ENCODE results near the gene ITGB4. TPM values are rescaled to one million over a fixed set of nuclear protein-coding genes. Genes with fewer than 3 reads are reported as not detected.
A peak's percentile ranks its signal among the peaks of the same experiment; 100 is the strongest.

Gene ITGB4
- total and polyA plus RNA-seq, 2 of the 13 experiments (the other 11 are each of a cell fraction or from before 2014, with no cell fraction given): 6.9 to 14.5 TPM

DNA sequence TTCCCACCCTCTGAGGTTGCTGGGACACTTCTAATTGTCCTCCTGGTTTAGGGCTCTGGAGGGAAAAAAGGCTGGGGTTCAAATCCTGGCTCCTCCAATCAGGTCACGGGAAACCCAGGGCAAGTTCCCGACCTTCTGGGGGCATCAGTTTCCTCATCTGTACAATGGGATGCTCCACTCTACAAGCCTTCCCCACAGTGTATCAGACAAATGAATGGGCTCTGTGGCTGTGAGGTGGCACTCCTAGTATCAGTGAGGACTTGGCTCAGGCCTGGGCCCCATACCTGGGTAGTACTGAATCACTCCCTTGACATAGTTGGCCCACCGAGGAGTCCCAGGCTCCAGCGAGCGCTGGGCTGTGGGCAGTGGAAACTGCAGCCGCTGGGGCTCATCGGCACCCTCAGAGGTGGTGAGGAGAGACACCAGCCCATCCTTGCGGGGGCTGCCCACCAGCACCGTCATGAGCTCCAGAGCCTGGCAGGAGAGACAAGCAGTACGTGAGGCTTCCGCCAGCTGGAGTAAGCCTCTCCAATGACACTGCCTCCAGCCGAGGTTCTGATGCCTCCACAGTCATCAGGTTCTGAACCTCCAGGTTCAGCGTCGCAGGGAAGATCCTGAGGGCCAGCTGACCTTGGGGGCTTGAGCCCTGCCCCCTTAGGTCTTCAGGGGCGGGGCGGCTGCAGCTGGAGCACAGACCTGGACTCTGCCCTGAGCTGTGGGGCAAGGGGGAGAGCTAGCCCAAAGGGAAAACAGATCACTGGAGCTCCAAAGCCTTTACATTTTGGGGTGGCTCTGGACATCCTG is 42.6 kb downstream of the ITGB4 start (continued):
- TF ChIP-seq, protein P1, sequence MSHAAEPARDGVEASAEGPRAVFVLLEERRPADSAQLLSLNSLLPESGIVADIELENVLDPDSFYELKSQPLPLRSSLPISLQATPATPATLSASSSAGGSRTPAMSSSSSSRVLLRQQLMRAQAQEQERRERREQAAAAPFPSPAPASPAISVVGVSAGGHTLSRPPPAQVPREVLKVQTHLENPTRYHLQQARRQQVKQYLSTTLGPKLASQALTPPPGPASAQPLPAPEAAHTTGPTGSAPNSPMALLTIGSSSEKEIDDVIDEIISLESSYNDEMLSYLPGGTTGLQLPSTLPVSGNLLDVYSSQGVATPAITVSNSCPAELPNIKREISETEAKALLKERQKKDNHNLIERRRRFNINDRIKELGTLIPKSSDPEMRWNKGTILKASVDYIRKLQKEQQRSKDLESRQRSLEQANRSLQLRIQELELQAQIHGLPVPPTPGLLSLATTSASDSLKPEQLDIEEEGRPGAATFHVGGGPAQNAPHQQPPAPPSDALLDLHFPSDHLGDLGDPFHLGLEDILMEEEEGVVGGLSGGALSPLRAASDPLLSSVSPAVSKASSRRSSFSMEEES (CRISPR knock-in tag; IDR thresholded peaks at IDR 0.05): peak; percentile 43; the same call in 1 of the 2 replicates
- no peak for TF ChIP-seq ATRX (CRISPR knock-in tag; IDR thresholded peaks at IDR 0.05; ENCODE audit: borderline replicate concordance)
- 0 out of 2 replicates have a peak, but pooled peaks have one; percentile 41 for TF ChIP-seq SIX1 (CRISPR knock-in tag; IDR thresholded peaks at IDR 0.05; ENCODE audit: borderline replicate concordance)
- TF ChIP-seq RFX3 (CRISPR knock-in tag; IDR thresholded peaks at IDR 0.05): no peak
- no peak for TF ChIP-seq CCAR2 (optimal IDR thresholded peaks at IDR 0.05; ENCODE audit: low read depth, low read length)
- TF ChIP-seq HOXD1 (CRISPR knock-in tag; IDR thresholded peaks at IDR 0.05): peak; percentile 38; the same call in 1 of the 2 replicates
- TF ChIP-seq, protein P2, sequence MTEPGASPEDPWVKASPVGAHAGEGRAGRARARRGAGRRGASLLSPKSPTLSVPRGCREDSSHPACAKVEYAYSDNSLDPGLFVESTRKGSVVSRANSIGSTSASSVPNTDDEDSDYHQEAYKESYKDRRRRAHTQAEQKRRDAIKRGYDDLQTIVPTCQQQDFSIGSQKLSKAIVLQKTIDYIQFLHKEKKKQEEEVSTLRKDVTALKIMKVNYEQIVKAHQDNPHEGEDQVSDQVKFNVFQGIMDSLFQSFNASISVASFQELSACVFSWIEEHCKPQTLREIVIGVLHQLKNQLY (CRISPR knock-in tag; IDR thresholded peaks at IDR 0.05): peak; percentile 64
- TF ChIP-seq ZNF510 (CRISPR knock-in tag; IDR thresholded peaks at IDR 0.05; ENCODE audit: low read depth): no peak
- peak; percentile 60; the same call in 1 of the 2 replicates for TF ChIP-seq TGIF2 (CRISPR knock-in tag; IDR thresholded peaks at IDR 0.05)
- TF ChIP-seq NCOR1 (IDR thresholded peaks at IDR 0.05; ENCODE audit: borderline replicate concordance, low read length): 0 out of 2 replicates have a peak, but pooled peaks have one; percentile 42
- TF ChIP-seq GATAD1 (CRISPR knock-in tag; IDR thresholded peaks at IDR 0.05): peak; percentile 48; the same call in 1 of the 2 replicates
- TF ChIP-seq KAT2B (IDR thresholded peaks at IDR 0.05; ENCODE audit: borderline replicate concordance, low read depth, low read length): no peak
- TF ChIP-seq, protein P3, sequence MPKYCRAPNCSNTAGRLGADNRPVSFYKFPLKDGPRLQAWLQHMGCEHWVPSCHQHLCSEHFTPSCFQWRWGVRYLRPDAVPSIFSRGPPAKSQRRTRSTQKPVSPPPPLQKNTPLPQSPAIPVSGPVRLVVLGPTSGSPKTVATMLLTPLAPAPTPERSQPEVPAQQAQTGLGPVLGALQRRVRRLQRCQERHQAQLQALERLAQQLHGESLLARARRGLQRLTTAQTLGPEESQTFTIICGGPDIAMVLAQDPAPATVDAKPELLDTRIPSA (CRISPR knock-in tag; IDR thresholded peaks at IDR 0.05; ENCODE audit: borderline replicate concordance): no peak
- peak; percentile 82; the same call in 1 of the 2 replicates for TF ChIP-seq MIXL1 (CRISPR knock-in tag; IDR thresholded peaks at IDR 0.05)
- no peak for TF ChIP-seq ZNF589 (CRISPR knock-in tag; conservative IDR thresholded peaks at IDR 0.05)
- TF ChIP-seq IRX3 (CRISPR knock-in tag; IDR thresholded peaks at IDR 0.05; ENCODE audit: borderline replicate concordance, low read depth): no peak
- no peak for TF ChIP-seq IKZF1 (IDR thresholded peaks at IDR 0.05)
- no peak for TF ChIP-seq FOXP1 (IDR thresholded peaks at IDR 0.05)
- TF ChIP-seq FOXP1 (CRISPR knock-in tag; IDR thresholded peaks at IDR 0.05): no peak
- TF ChIP-seq ZSCAN21 (CRISPR knock-in tag; IDR thresholded peaks at IDR 0.05; ENCODE audit: borderline replicate concordance): peak; percentile 12; the same call in 1 of the 2 replicates
- TF ChIP-seq POGZ (CRISPR knock-in tag; IDR thresholded peaks at IDR 0.05): no peak
- no peak for TF ChIP-seq GABPA (IDR thresholded peaks at IDR 0.05; ENCODE audit: low read depth, low read length)
- TF ChIP-seq GABPA (CRISPR knock-in tag; IDR thresholded peaks at IDR 0.05; ENCODE audit: low read depth): no peak
- TF ChIP-seq, protein P4, sequence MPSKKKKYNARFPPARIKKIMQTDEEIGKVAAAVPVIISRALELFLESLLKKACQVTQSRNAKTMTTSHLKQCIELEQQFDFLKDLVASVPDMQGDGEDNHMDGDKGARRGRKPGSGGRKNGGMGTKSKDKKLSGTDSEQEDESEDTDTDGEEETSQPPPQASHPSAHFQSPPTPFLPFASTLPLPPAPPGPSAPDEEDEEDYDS (CRISPR knock-in tag; IDR thresholded peaks at IDR 0.05): peak; percentile 83
- no peak for TF ChIP-seq POLR2AphosphoS2 (IDR thresholded peaks at IDR 0.05; ENCODE audit: low read depth, low read length)
- peak; percentile 95 for TF ChIP-seq HNF4G (IDR thresholded peaks at IDR 0.05; ENCODE audit: borderline replicate concordance, low read depth, low read length)
- peak; percentile 85 for TF ChIP-seq HNF4G (CRISPR knock-in tag; IDR thresholded peaks at IDR 0.05; ENCODE audit: borderline replicate concordance, low read depth)
- peak; percentile 84 for TF ChIP-seq ZNF629 (CRISPR knock-in tag; conservative IDR thresholded peaks at IDR 0.05)
- no peak for TF ChIP-seq U2AF2 (IDR thresholded peaks at IDR 0.05; ENCODE audit: low read depth, low read length)
- no peak; the same call in 1 of the 2 replicates for TF ChIP-seq ARNT2 (CRISPR knock-in tag; IDR thresholded peaks at IDR 0.05; ENCODE audit: low read depth)
